Measurements from ENCODE around the gene LBR.
A peak's percentile ranks its signal among the peaks of the same experiment; 100 is the strongest.

The LBR gene

GRCh38 chr1:225458222-225458631 lies 30.4 kb upstream of the LBR start:
- no peak for DNase-seq (ENCODE audit: low spot score)
- TF ChIP-seq CTCF (IDR thresholded peaks at IDR 0.05; ENCODE audit: borderline replicate concordance, control extremely low read depth, extremely low read depth, insufficient read depth, missing control alignments) = no peak
- in situ Hi-C loops (cut with MboI; ENCODE audit: low sequenced_read_pairs, unreplicated experiment) = no loop called here

- peak; percentile 45 for DNase-seq (ENCODE audit: low spot score)
- TF ChIP-seq CTCF (IDR thresholded peaks at IDR 0.05; ENCODE audit: borderline replicate concordance, control extremely low read depth, extremely low read depth, insufficient read depth, missing control alignments) = no peak
- in situ Hi-C loops (cut with MboI; ENCODE audit: low sequenced_read_pairs, unreplicated experiment) = no loop called here
These were observed 26.9 kb upstream of the LBR start for GRCh38 chr1:225454733-225455132.

GRCh38 chr1:225453797-225454648 lies 26.2 kb upstream of the LBR start:
- DNase-seq (ENCODE audit: low spot score) = peak; percentile 9
- TF ChIP-seq CTCF (IDR thresholded peaks at IDR 0.05; ENCODE audit: borderline replicate concordance, control extremely low read depth, extremely low read depth, insufficient read depth, missing control alignments) = no peak
- in situ Hi-C loops (cut with MboI; ENCODE audit: low sequenced_read_pairs, unreplicated experiment) = no loop called here

- TF ChIP-seq CTCF (IDR thresholded peaks at IDR 0.05; ENCODE audit: borderline replicate concordance, control extremely low read depth, extremely low read depth, insufficient read depth, missing control alignments) = no peak
- in situ Hi-C loops (cut with MboI; ENCODE audit: low sequenced_read_pairs, unreplicated experiment) = no loop called here
- DNase-seq (ENCODE audit: low spot score) = peak; percentile 10
These were observed 24.1 kb upstream of the LBR start for GRCh38 chr1:225451840-225452515.

GRCh38 chr1:225451340-225451739 lies 23.5 kb upstream of the LBR start:
- peak; percentile 13 for DNase-seq (ENCODE audit: low spot score)
- no peak for TF ChIP-seq CTCF (IDR thresholded peaks at IDR 0.05; ENCODE audit: borderline replicate concordance, control extremely low read depth, extremely low read depth, insufficient read depth, missing control alignments)
- in situ Hi-C loops (cut with MboI; ENCODE audit: low sequenced_read_pairs, unreplicated experiment) = no loop called here

- TF ChIP-seq CTCF (IDR thresholded peaks at IDR 0.05; ENCODE audit: borderline replicate concordance, control extremely low read depth, extremely low read depth, insufficient read depth, missing control alignments) = no peak
- in situ Hi-C loops (cut with MboI; ENCODE audit: low sequenced_read_pairs, unreplicated experiment) = no loop called here
- DNase-seq (ENCODE audit: low spot score) = no peak
These were observed 22.8 kb upstream of the LBR start for GRCh38 chr1:225450491-225451191.
